ENCODE results near the gene DCLRE1C. TPM values are rescaled to one million over a fixed set of nuclear protein-coding genes. Genes with fewer than 3 reads are reported as not detected.
"Not testable (repeated sequence)": the region's sequence is repeated elsewhere in the genome, so short reads cannot be mapped to it uniquely, and the experiment has no call there.

DCLRE1C gene
- total RNA-seq, 1 donor from 2014 or later = 3.0 TPM

GRCh38 chr10:14917827-14918226, 36.1 kb downstream of the DCLRE1C start:
- no peak for DNase-seq
- H3K36me3 ChIP-seq = peaks cover 86% of the 10 kb centered on the region
- no peaks in the 10 kb centered on the region for H3K4me1 ChIP-seq
- peaks cover 32% of the 10 kb centered on the region for H3K9me3 ChIP-seq (replicated peaks)
- no peak overlapping the region for H3K27ac ChIP-seq (replicated peaks)
- no peak overlapping the region for H3K4me3 ChIP-seq
- intact Hi-C loops (cut with micrococcal nuclease) = no loop called here
- H3K27me3 ChIP-seq (ENCODE audit: low read depth) = no peaks in the 10 kb centered on the region
- no peak for TF ChIP-seq CTCF (IDR thresholded peaks at IDR 0.05; ENCODE audit: borderline replicate concordance)

- Histone ChIP-seq H3K27me3 (ENCODE audit: low read depth) (no peaks in the 10 kb centered on the region), H3K9me3 (replicated peaks) (peaks cover 32% of the 10 kb centered on the region), H3K27ac (replicated peaks) (no peak overlapping the region), H3K4me3 (no peak overlapping the region), H3K36me3 (peaks cover 84% of the 10 kb centered on the region), H3K4me1 (no peaks in the 10 kb centered on the region)
- TF ChIP-seq CTCF (IDR thresholded peaks at IDR 0.05; ENCODE audit: borderline replicate concordance) = no peak
- intact Hi-C loops (cut with micrococcal nuclease) = no loop called here
- no peak for DNase-seq
Measured at GRCh38 chr10:14916600-14916999, 37.3 kb downstream of the DCLRE1C start.

- Histone ChIP-seq H3K27me3 (ENCODE audit: low read depth) (no peaks in the 10 kb centered on the region), H3K4me1 (no peaks in the 10 kb centered on the region), H3K27ac (replicated peaks) (no peak overlapping the region), H3K9me3 (replicated peaks) (peaks cover 17% of the 10 kb centered on the region), H3K36me3 (peaks cover 75% of the 10 kb centered on the region), H3K4me3 (no peak overlapping the region)
- no peak for DNase-seq
- TF ChIP-seq CTCF (IDR thresholded peaks at IDR 0.05; ENCODE audit: borderline replicate concordance) = no peak
- intact Hi-C loops (cut with micrococcal nuclease) = no loop called here
Measured at GRCh38 chr10:14911801-14912200, 42.1 kb downstream of the DCLRE1C start.

GRCh38 chr10:14910953-14911352, 42.9 kb downstream of the DCLRE1C start:
- TF ChIP-seq CTCF (IDR thresholded peaks at IDR 0.05; ENCODE audit: borderline replicate concordance) = no peak
- no peaks in the 10 kb centered on the region for H3K4me1 ChIP-seq
- intact Hi-C loops (cut with micrococcal nuclease) = no loop called here
- H3K36me3 ChIP-seq = peaks cover 68% of the 10 kb centered on the region
- no peak overlapping the region for H3K27ac ChIP-seq (replicated peaks)
- no peaks in the 10 kb centered on the region for H3K27me3 ChIP-seq (ENCODE audit: low read depth)
- H3K4me3 ChIP-seq = no peak overlapping the region
- peaks cover 9% of the 10 kb centered on the region for H3K9me3 ChIP-seq (replicated peaks)
- no peak for DNase-seq

- Histone ChIP-seq H3K27ac (replicated peaks) (no peak overlapping the region), H3K4me3 (no peak overlapping the region), H3K27me3 (ENCODE audit: low read depth) (no peaks in the 10 kb centered on the region), H3K9me3 (replicated peaks) (peaks cover 6% of the 10 kb centered on the region), H3K4me1 (no peaks in the 10 kb centered on the region), H3K36me3 (peaks cover 61% of the 10 kb centered on the region)
- DNase-seq = no peak
- no peak for TF ChIP-seq CTCF (IDR thresholded peaks at IDR 0.05; ENCODE audit: borderline replicate concordance)
- intact Hi-C loops (cut with micrococcal nuclease) = no loop called here
Measured at GRCh38 chr10:14909101-14909500, 44.8 kb downstream of the DCLRE1C start.

GRCh38 chr10:14907591-14907990, 46.3 kb downstream of the DCLRE1C start:
- H3K27me3 ChIP-seq (ENCODE audit: low read depth); H3K9me3 ChIP-seq (replicated peaks); H3K27ac ChIP-seq (replicated peaks); H3K4me3 ChIP-seq; intact Hi-C loops (cut with micrococcal nuclease); DNase-seq; H3K4me1 ChIP-seq: not testable (repeated sequence)
- H3K36me3 ChIP-seq = peaks cover 54% of the 10 kb centered on the region

All from left ventricle myocardium inferior (tissue), 1 donor.